ENCODE data around the gene APOA4. TPM values are rescaled to one million over a fixed set of nuclear protein-coding genes. Genes with fewer than 3 reads are reported as not detected.

The APOA4 gene
- total RNA-seq, 4 donors from 2014 or later = not detected

GRCh38 chr11:116787786-116788486 lies 35.2 kb downstream of the APOA4 start, which contains the start of gene ZPR1:
Gene ZPR1, minus strand, starts transcription at chr11:116788023. Its CDS starts 33 bp downstream, at chr11:116787990.
- Histone ChIP-seq H3K4me3 (peak within 1 kb of the TSS; percentile 81 to 100 (median 92)), H3K27me3 (no peaks in the 10 kb centered on the region), H3K27ac (peak within 1 kb of the TSS; percentile 80 to 92 (median 91)), H3K4me1 (peaks cover 6 to 27% (median 23%) of the 10 kb centered on the region in 4 donors), H3K9me3 (no peaks in the 10 kb centered on the region), H3K36me3 (peaks cover 0 to 35% (median 14%) of the 10 kb centered on the region in 4 donors)
- TF ChIP-seq, protein P1, sequence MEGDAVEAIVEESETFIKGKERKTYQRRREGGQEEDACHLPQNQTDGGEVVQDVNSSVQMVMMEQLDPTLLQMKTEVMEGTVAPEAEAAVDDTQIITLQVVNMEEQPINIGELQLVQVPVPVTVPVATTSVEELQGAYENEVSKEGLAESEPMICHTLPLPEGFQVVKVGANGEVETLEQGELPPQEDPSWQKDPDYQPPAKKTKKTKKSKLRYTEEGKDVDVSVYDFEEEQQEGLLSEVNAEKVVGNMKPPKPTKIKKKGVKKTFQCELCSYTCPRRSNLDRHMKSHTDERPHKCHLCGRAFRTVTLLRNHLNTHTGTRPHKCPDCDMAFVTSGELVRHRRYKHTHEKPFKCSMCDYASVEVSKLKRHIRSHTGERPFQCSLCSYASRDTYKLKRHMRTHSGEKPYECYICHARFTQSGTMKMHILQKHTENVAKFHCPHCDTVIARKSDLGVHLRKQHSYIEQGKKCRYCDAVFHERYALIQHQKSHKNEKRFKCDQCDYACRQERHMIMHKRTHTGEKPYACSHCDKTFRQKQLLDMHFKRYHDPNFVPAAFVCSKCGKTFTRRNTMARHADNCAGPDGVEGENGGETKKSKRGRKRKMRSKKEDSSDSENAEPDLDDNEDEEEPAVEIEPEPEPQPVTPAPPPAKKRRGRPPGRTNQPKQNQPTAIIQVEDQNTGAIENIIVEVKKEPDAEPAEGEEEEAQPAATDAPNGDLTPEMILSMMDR (IDR thresholded peaks at IDR 0.05) = peak in 2 of 5 experiments; percentile 48 to 59
- TF ChIP-seq POLR2A (IDR thresholded peaks at IDR 0.05) (peak; percentile 81), POLR2AphosphoS5 (IDR thresholded peaks at IDR 0.05) (peak; percentile 44 to 81 (median 78)), EP300 (IDR thresholded peaks at IDR 0.05; ENCODE audit: low read depth) (no peak)
- intact Hi-C loops (cut with DNase I; ENCODE audit: low total_unique reads) (no loop called here), in situ Hi-C loops (cut with MboI; ENCODE audit: low pct_ligation_motif_present in 1 of 4, low pct_unique_long_range_greater_than_20kb in 1 of 4, low sequenced_read_pairs in 3 of 4) (loop anchor here in 2 of 4 donors (25.0 kb wide), 1 partner anchor 324 kb away; no protein-coding TSS in a partner anchor)
- WGBS, 2 donors (ENCODE audit: low coverage in 1 of 2) = 2% methylated on average over 49 of the region's 56 CpGs; no CpG with 5 or more reads in 1 of the 2 donors
- peak; percentile 91 for DNase-seq

DNA sequence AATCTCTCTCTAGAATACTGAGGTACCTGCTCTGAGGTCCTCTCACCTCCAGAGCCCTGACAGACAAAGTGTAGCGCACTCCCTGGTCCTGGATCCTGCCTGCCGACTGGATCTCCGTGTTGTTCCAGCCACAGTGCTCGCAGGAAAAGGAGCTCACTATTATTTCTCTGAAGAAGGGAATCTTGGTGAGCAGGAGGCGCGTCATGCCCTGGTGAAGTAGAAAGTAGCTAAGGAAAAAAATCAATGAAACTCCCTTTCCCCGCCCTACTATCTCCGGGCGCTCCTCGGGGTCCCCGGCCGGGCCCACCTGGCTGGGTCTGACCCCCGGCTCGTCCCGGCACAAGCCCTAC lies 35.7 kb downstream of the APOA4 start:
- no peaks in the 10 kb centered on the region for H3K27me3 ChIP-seq
- H3K4me3 ChIP-seq = peak overlapping the region; percentile 81 to 100 (median 92)
- peaks cover 0 to 40% (median 16%) of the 10 kb centered on the region in 4 donors for H3K36me3 ChIP-seq
- H3K4me1 ChIP-seq = peaks cover 6 to 27% (median 23%) of the 10 kb centered on the region in 4 donors
- peak overlapping the region; percentile 80 to 92 (median 91) for H3K27ac ChIP-seq
- H3K9me3 ChIP-seq = no peaks in the 10 kb centered on the region
- intact Hi-C loops (cut with DNase I; ENCODE audit: low total_unique reads) = no loop called here
- TF ChIP-seq, protein P1 (IDR thresholded peaks at IDR 0.05) = no peak
- TF ChIP-seq EP300 (IDR thresholded peaks at IDR 0.05; ENCODE audit: low read depth) (no peak), POLR2A (IDR thresholded peaks at IDR 0.05) (no peak), POLR2AphosphoS5 (IDR thresholded peaks at IDR 0.05) (no peak)
- DNase-seq = no peak
- in situ Hi-C loops (cut with MboI; ENCODE audit: low pct_ligation_motif_present in 1 of 4, low pct_unique_long_range_greater_than_20kb in 1 of 4, low sequenced_read_pairs in 3 of 4) = loop anchor here in 2 of 4 donors (25.0 kb wide), 1 partner anchor 325 kb away; no protein-coding TSS in a partner anchor
- 1% methylated on average over 15 of the region's 15 CpGs; no CpG with 5 or more reads in 1 of the 2 donors for WGBS, 2 donors (ENCODE audit: low coverage in 1 of 2)

DNA sequence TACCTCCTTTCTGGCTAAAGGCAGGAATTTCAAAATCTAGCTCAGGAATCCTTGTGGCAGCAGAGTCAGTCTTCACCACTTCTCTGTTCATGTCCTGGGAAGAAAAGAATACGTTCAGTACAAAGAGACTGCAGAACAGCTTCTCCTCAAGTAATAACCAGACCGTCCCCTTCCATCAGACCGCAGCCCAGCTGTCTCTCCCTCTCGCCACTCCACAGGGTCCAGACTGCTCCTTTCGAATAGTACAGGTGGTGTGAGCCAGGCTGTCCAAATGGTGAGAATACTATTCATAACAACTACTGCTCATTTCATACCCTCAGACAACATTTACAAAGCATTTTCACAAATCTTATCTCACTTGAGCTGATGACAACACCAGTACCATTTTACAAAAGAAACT lies 36.1 kb downstream of the APOA4 start:
- in situ Hi-C loops (cut with MboI; ENCODE audit: low pct_ligation_motif_present in 1 of 4, low pct_unique_long_range_greater_than_20kb in 1 of 4, low sequenced_read_pairs in 3 of 4) (loop anchor here in 2 of 4 donors (25.0 kb wide), 1 partner anchor 325 kb away; no protein-coding TSS in a partner anchor), intact Hi-C loops (cut with DNase I; ENCODE audit: low total_unique reads) (no loop called here)
- Histone ChIP-seq H3K36me3 (peaks cover 0 to 45% (median 17%) of the 10 kb centered on the region in 4 donors), H3K27ac (peak overlapping the region in 2 of 4 donors; percentile 91 to 92), H3K4me3 (peak overlapping the region; percentile 81 to 100 (median 92)), H3K4me1 (peaks cover 6 to 27% (median 23%) of the 10 kb centered on the region in 4 donors), H3K27me3 (no peaks in the 10 kb centered on the region), H3K9me3 (no peaks in the 10 kb centered on the region)
- DNase-seq = no peak
- TF ChIP-seq POLR2AphosphoS5 (IDR thresholded peaks at IDR 0.05) (no peak), POLR2A (IDR thresholded peaks at IDR 0.05) (no peak), EP300 (IDR thresholded peaks at IDR 0.05; ENCODE audit: low read depth) (no peak)
- TF ChIP-seq, protein P1 (IDR thresholded peaks at IDR 0.05) = no peak
- 49% methylated on average over 5 of the region's 5 CpGs; no CpG with 5 or more reads in 1 of the 2 donors for WGBS, 2 donors (ENCODE audit: low coverage in 1 of 2)

DNA sequence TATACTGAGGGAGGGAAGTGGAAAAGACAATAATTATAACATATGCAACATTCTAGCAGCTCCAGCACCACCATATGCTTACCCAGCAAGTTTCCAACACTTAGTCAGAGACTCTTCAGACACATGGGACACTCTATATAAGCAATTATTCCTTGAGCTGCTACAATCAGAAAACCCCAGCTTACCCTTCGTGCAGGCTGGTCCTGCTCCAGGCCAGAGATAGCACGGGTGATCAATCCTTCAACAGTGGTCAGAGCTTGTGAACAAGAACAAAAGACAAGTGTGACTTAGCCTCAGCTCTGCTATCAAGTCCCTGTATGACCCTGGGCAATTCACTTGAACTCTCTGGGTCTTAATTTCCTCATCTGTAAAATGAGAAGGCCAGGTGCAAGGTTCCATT lies 36.8 kb downstream of the APOA4 start:
- DNase-seq = no peak
- Histone ChIP-seq H3K9me3 (no peaks in the 10 kb centered on the region), H3K4me3 (no peak overlapping the region), H3K27ac (no peak overlapping the region), H3K4me1 (peaks cover 6 to 23% (median 19%) of the 10 kb centered on the region in 4 donors), H3K36me3 (peaks cover 0 to 47% (median 18%) of the 10 kb centered on the region in 4 donors), H3K27me3 (no peaks in the 10 kb centered on the region)
- intact Hi-C loops (cut with DNase I; ENCODE audit: low total_unique reads) (no loop called here), in situ Hi-C loops (cut with MboI; ENCODE audit: low pct_ligation_motif_present in 1 of 4, low pct_unique_long_range_greater_than_20kb in 1 of 4, low sequenced_read_pairs in 3 of 4) (loop anchor here in 2 of 4 donors (25.0 kb wide), 1 partner anchor 326 kb away; no protein-coding TSS in a partner anchor)
- TF ChIP-seq, protein P1 (IDR thresholded peaks at IDR 0.05) = no peak
- TF ChIP-seq POLR2AphosphoS5 (IDR thresholded peaks at IDR 0.05) (no peak), EP300 (IDR thresholded peaks at IDR 0.05; ENCODE audit: low read depth) (no peak), POLR2A (IDR thresholded peaks at IDR 0.05) (no peak)
- WGBS, 2 donors (ENCODE audit: low coverage in 1 of 2) = 84 to 100% methylated on average over 2 of the region's 2 CpGs
